Stimulated activated naive CD8-positive, alpha-beta T cell treated with anti-CD3 and anti-CD28 coated beads, Interleukin-15, Interleukin-2, amounts not matched to agents 100 ng/mL and 50 ng/mL, for 24 hours (primary cell): ENCODE measurements around the gene CCDC154.
A peak's percentile ranks its signal among the peaks of the same experiment; 100 is the strongest.

Experiments
- H3K27ac Mint-ChIP-seq: one replicate; pipeline ENCODE4 v1.8.0; 2021; ENCODE audit warnings: mild to moderate bottlenecking, mixed read lengths
- H3K27me3 Mint-ChIP-seq: one replicate; pipeline ENCODE4 v1.8.0; 2021; ENCODE audit warnings: mixed read lengths
- H3K36me3 Mint-ChIP-seq: one replicate; pipeline ENCODE4 v1.8.0; 2021; ENCODE audit warnings: low read depth, mixed read lengths
- H3K4me1 Mint-ChIP-seq: one replicate; pipeline ENCODE4 v1.8.0; 2021; ENCODE audit warnings: low read depth, mixed read lengths
- H3K4me3 Mint-ChIP-seq: one replicate; pipeline ENCODE4 v1.8.0; 2021; ENCODE audit warnings: mild to moderate bottlenecking, mixed read lengths
- H3K9me3 Mint-ChIP-seq: one replicate; pipeline ENCODE4 v1.8.0; 2021; ENCODE audit warnings: mixed read lengths

The CCDC154 gene

GRCh38 chr16:1464894-1465566 lies 20.7 kb upstream of the CCDC154 start:
- Mint-ChIP-seq H3K4me3 (no peak overlapping the region), H3K4me1 (no peaks in the 10 kb centered on the region), H3K36me3 (peaks cover 7% of the 10 kb centered on the region), H3K9me3 (no peaks in the 10 kb centered on the region), H3K27ac (no peak overlapping the region), H3K27me3 (no peaks in the 10 kb centered on the region)

GRCh38 chr16:1464196-1464893 lies 20.0 kb upstream of the CCDC154 start:
- no peaks in the 10 kb centered on the region for H3K4me1 Mint-ChIP-seq
- no peak overlapping the region for H3K4me3 Mint-ChIP-seq
- no peaks in the 10 kb centered on the region for H3K27me3 Mint-ChIP-seq
- H3K9me3 Mint-ChIP-seq = no peaks in the 10 kb centered on the region
- no peak overlapping the region for H3K27ac Mint-ChIP-seq
- peaks cover 7% of the 10 kb centered on the region for H3K36me3 Mint-ChIP-seq

- Mint-ChIP-seq H3K27me3 (no peaks in the 10 kb centered on the region), H3K4me3 (no peak overlapping the region), H3K9me3 (no peaks in the 10 kb centered on the region), H3K27ac (no peak overlapping the region), H3K36me3 (peaks cover 11% of the 10 kb centered on the region), H3K4me1 (peaks cover 8% of the 10 kb centered on the region)
These were observed 16.8 kb upstream of the CCDC154 start for GRCh38 chr16:1461146-1461545.

- H3K9me3 Mint-ChIP-seq = no peaks in the 10 kb centered on the region
- no peaks in the 10 kb centered on the region for H3K27me3 Mint-ChIP-seq
- peaks cover 8% of the 10 kb centered on the region for H3K4me1 Mint-ChIP-seq
- H3K4me3 Mint-ChIP-seq = no peak overlapping the region
- no peak overlapping the region for H3K27ac Mint-ChIP-seq
- peaks cover 11% of the 10 kb centered on the region for H3K36me3 Mint-ChIP-seq
These were observed 16.3 kb upstream of the CCDC154 start for GRCh38 chr16:1460602-1461138.

- H3K36me3 Mint-ChIP-seq = peaks cover 11% of the 10 kb centered on the region
- no peak overlapping the region for H3K4me3 Mint-ChIP-seq
- H3K4me1 Mint-ChIP-seq = peaks cover 8% of the 10 kb centered on the region
- H3K9me3 Mint-ChIP-seq = no peaks in the 10 kb centered on the region
- H3K27ac Mint-ChIP-seq = no peak overlapping the region
- no peaks in the 10 kb centered on the region for H3K27me3 Mint-ChIP-seq
These were observed 15.6 kb upstream of the CCDC154 start for GRCh38 chr16:1459967-1460366.

- peaks cover 11% of the 10 kb centered on the region for H3K36me3 Mint-ChIP-seq
- no peaks in the 10 kb centered on the region for H3K27me3 Mint-ChIP-seq
- peaks cover 8% of the 10 kb centered on the region for H3K4me1 Mint-ChIP-seq
- peak overlapping the region; percentile 52 for H3K27ac Mint-ChIP-seq
- no peaks in the 10 kb centered on the region for H3K9me3 Mint-ChIP-seq
- H3K4me3 Mint-ChIP-seq = no peak overlapping the region
These were observed 14.6 kb upstream of the CCDC154 start for GRCh38 chr16:1458977-1459341.

- Mint-ChIP-seq H3K27ac (no peak overlapping the region), H3K4me3 (no peak overlapping the region), H3K27me3 (no peaks in the 10 kb centered on the region), H3K9me3 (no peaks in the 10 kb centered on the region), H3K36me3 (peaks cover 11% of the 10 kb centered on the region), H3K4me1 (peaks cover 8% of the 10 kb centered on the region)
These were observed 14.1 kb upstream of the CCDC154 start for GRCh38 chr16:1458336-1458976.

- no peak overlapping the region for H3K4me3 Mint-ChIP-seq
- H3K4me1 Mint-ChIP-seq = peaks cover 8% of the 10 kb centered on the region
- H3K9me3 Mint-ChIP-seq = no peaks in the 10 kb centered on the region
- H3K27ac Mint-ChIP-seq = no peak overlapping the region
- H3K27me3 Mint-ChIP-seq = no peaks in the 10 kb centered on the region
- H3K36me3 Mint-ChIP-seq = peaks cover 7% of the 10 kb centered on the region
These were observed 13.3 kb upstream of the CCDC154 start for GRCh38 chr16:1457489-1458245.

GRCh38 chr16:1456951-1457350 lies 12.6 kb upstream of the CCDC154 start:
- Mint-ChIP-seq H3K36me3 (peaks cover 4% of the 10 kb centered on the region), H3K4me3 (no peak overlapping the region), H3K9me3 (no peaks in the 10 kb centered on the region), H3K27me3 (no peaks in the 10 kb centered on the region), H3K4me1 (peaks cover 8% of the 10 kb centered on the region), H3K27ac (no peak overlapping the region)

GRCh38 chr16:1455190-1456171 lies 11.1 kb upstream of the CCDC154 start:
- Mint-ChIP-seq H3K9me3 (no peaks in the 10 kb centered on the region), H3K27ac (no peak overlapping the region), H3K36me3 (peaks cover 4% of the 10 kb centered on the region), H3K4me3 (no peak overlapping the region), H3K4me1 (peaks cover 8% of the 10 kb centered on the region), H3K27me3 (no peaks in the 10 kb centered on the region)

GRCh38 chr16:1454561-1454960 lies 10.2 kb upstream of the CCDC154 start:
- Mint-ChIP-seq H3K27ac (no peak overlapping the region), H3K4me3 (no peak overlapping the region), H3K36me3 (peaks cover 4% of the 10 kb centered on the region), H3K9me3 (no peaks in the 10 kb centered on the region), H3K4me1 (peaks cover 8% of the 10 kb centered on the region), H3K27me3 (no peaks in the 10 kb centered on the region)

GRCh38 chr16:1453316-1453715 lies 9.0 kb upstream of the CCDC154 start:
- no peak overlapping the region for H3K4me3 Mint-ChIP-seq
- no peaks in the 10 kb centered on the region for H3K9me3 Mint-ChIP-seq
- no peaks in the 10 kb centered on the region for H3K36me3 Mint-ChIP-seq
- no peaks in the 10 kb centered on the region for H3K4me1 Mint-ChIP-seq
- no peak overlapping the region for H3K27ac Mint-ChIP-seq
- no peaks in the 10 kb centered on the region for H3K27me3 Mint-ChIP-seq

- H3K27ac Mint-ChIP-seq = no peak overlapping the region
- no peaks in the 10 kb centered on the region for H3K4me1 Mint-ChIP-seq
- H3K9me3 Mint-ChIP-seq = no peaks in the 10 kb centered on the region
- H3K27me3 Mint-ChIP-seq = no peaks in the 10 kb centered on the region
- no peaks in the 10 kb centered on the region for H3K36me3 Mint-ChIP-seq
- H3K4me3 Mint-ChIP-seq = no peak overlapping the region
These were observed 8.2 kb upstream of the CCDC154 start for GRCh38 chr16:1452530-1452929.
